SK-MEL-5 (cell line): ENCODE results near the gene OR8K3. TPM values are rescaled to one million over a fixed set of nuclear protein-coding genes. Genes with fewer than 3 reads are reported as not detected.

Experiments used
- DNase-seq: peaks from one replicate; pipeline ENCODE4 v3.0.0-alpha.2; 2016; ENCODE audit warnings: low read depth, low spot score
- in situ Hi-C: cut with HindIII; loops from 2 replicates; pipeline ENCODE4 v1.10.0; 2016; ENCODE audit warnings: low sequenced_read_pairs, high pct_unique_total_duplicates, low pct_unique_long_range_greater_than_20kb
- polyA plus RNA-seq, 2 experiments: library from polyadenylated mRNA; depleted of rRNA; stranded (reverse); fragments of >200 nt; gene quantifications; 2 replicates each; pipeline ENCODE4 v1.2.3, GENCODE V29; 2015
- total RNA-seq: library from RNA; depleted of rRNA; stranded (reverse); fragments of >200 nt; shearing (Covaris generic); gene quantifications from 2 replicates; pipeline ENCODE4 v1.2.3, GENCODE V29; 2014; rRNA removed

Gene OR8K3
- not detected in 2 replicates for total RNA-seq
- not detected in 2 replicates for polyA plus RNA-seq (2015; cell fraction: cytosol; rRNA removed)
- not detected in 2 replicates for polyA plus RNA-seq (2015; cell fraction: nucleus; rRNA removed)

- in situ Hi-C loops = no loop called here
- no peak for DNase-seq
Measured at GRCh38 chr11:56314844-56315243, at the start of gene OR8K3. OR8K3 (plus strand) TSS chr11:56315144; CDS start chr11:56318307, 3,163 bp downstream.

- in situ Hi-C loops = no loop called here
- peak; percentile 4 for DNase-seq
Measured at GRCh38 chr11:56271092-56271491, 43.9 kb upstream of the OR8K3 start.

GRCh38 chr11:56273854-56274253 is 41.1 kb upstream of the OR8K3 start, which contains the start of gene OR5T1:
OR5T1 (plus strand) TSS chr11:56274154; CDS start chr11:56275639, 1,485 bp downstream.
- no peak for DNase-seq
- in situ Hi-C loops = no loop called here

GRCh38 chr11:56292154-56292553 is 22.8 kb upstream of the OR8K3 start, which contains the start of gene OR8H1:
OR8H1 (minus strand) TSS chr11:56292254; CDS start chr11:56291062, 1,192 bp downstream.
- no peak for DNase-seq
- in situ Hi-C loops = no loop called here

GRCh38 chr11:56296898-56297297 is 18.0 kb upstream of the OR8K3 start:
- no peak for DNase-seq
- in situ Hi-C loops = no loop called here

GRCh38 chr11:56307836-56308235 is 7.1 kb upstream of the OR8K3 start:
- in situ Hi-C loops = no loop called here

GRCh38 chr11:56331861-56332491 is 17.0 kb downstream of the OR8K3 start:
- in situ Hi-C loops = no loop called here
- DNase-seq = no peak

More at GRCh38 chr11:56307836-56308235, 7.1 kb upstream of the OR8K3 start:
- DNase-seq = no peak

- peak; percentile 29 for DNase-seq
- in situ Hi-C loops = no loop called here
Measured at GRCh38 chr11:56333156-56333555, 18.2 kb downstream of the OR8K3 start.

GRCh38 chr11:56340289-56340688 is 25.3 kb downstream of the OR8K3 start:
- in situ Hi-C loops = no loop called here

GRCh38 chr11:56345739-56346138 is 30.8 kb downstream of the OR8K3 start, which contains the start of gene OR8K1:
OR8K1 (plus strand) TSS chr11:56346039; CDS start chr11:56346039, 0 bp downstream.
- in situ Hi-C loops = no loop called here
- DNase-seq = no peak

More at GRCh38 chr11:56340289-56340688, 25.3 kb downstream of the OR8K3 start:
- DNase-seq = no peak

- no peak for DNase-seq
- in situ Hi-C loops = no loop called here
Measured at GRCh38 chr11:56353991-56354390, 39.0 kb downstream of the OR8K3 start, which contains the start of gene OR8J1. OR8J1 (plus strand) TSS chr11:56354291; CDS start chr11:56360247, 5,956 bp downstream.

Other genes with a start within 250 kb of the OR8K3 start
- gene OR8I2, start 221.8 kb upstream of the OR8K3 start, total RNA-seq = not detected in 2 replicates
- gene OR8H2, start 211.5 kb upstream of the OR8K3 start, total RNA-seq = not detected in 2 replicates
- gene OR8H3, start 192.8 kb upstream of the OR8K3 start, total RNA-seq = not detected in 2 replicates
- gene OR8J3, start 174.9 kb upstream of the OR8K3 start, total RNA-seq = not detected in 2 replicates
- gene OR8K5, start 154.8 kb upstream of the OR8K3 start, total RNA-seq = not detected in 2 replicates
- 0.82 and 1.0 TPM in 2 replicates for gene OR5J2, start 138.5 kb upstream of the OR8K3 start, total RNA-seq
- not detected in 2 replicates for gene OR5T2, start 80.9 kb upstream of the OR8K3 start, total RNA-seq
- gene OR5T3, start 62.9 kb upstream of the OR8K3 start, total RNA-seq = not detected in 2 replicates
- not detected in 2 replicates for gene OR5T1, start 41.0 kb upstream of the OR8K3 start, total RNA-seq
- not detected in 2 replicates for gene OR8H1, start 22.9 kb upstream of the OR8K3 start, total RNA-seq
- not detected in 2 replicates for gene OR8K1, start 30.9 kb downstream of the OR8K3 start, total RNA-seq
- gene OR8J1, start 39.1 kb downstream of the OR8K3 start, total RNA-seq = not detected in 2 replicates
- not detected in 2 replicates for gene OR8U1, start 60.5 kb downstream of the OR8K3 start, total RNA-seq
- gene OR5AL1, start 97.6 kb downstream of the OR8K3 start, total RNA-seq = not detected in 2 replicates
- not detected in 2 replicates for gene OR5M3, start 158.2 kb downstream of the OR8K3 start, total RNA-seq
- gene OR5M8, start 176.2 kb downstream of the OR8K3 start, total RNA-seq = not detected in 2 replicates
- not detected in 2 replicates for gene OR5M11, start 228.1 kb downstream of the OR8K3 start, total RNA-seq